ENCODE data around the gene MRPL2.

- TF ChIP-seq POLR2A (IDR thresholded peaks at IDR 0.05; ENCODE audit: low read depth, low read length) (no peak), TAF1 (IDR thresholded peaks at IDR 0.05; ENCODE audit: borderline replicate concordance, low read depth, low read length) (no peak), POLR2AphosphoS5 (IDR thresholded peaks at IDR 0.05; ENCODE audit: low read depth, low read length) (no peak)
These were observed 17.5 kb upstream of the MRPL2 start for GRCh38 chr6:43076464-43077332.

Data from GM12892 (cell line).